Amniotic stem cell (primary cell): ENCODE data around the gene CFAP77.

ENCODE experiments used
- DNase-seq: peaks from one replicate; lab custom pipeline; 2025; lab: John Stamatoyannopoulos, UW

The CFAP77 gene

GRCh38 chr9:132517815-132518550 is 108.0 kb downstream of the CFAP77 start:
- DNase-seq: no peak

- no peak for DNase-seq
Observed at GRCh38 chr9:132518626-132519025, 108.6 kb downstream of the CFAP77 start.

- no peak for DNase-seq
Observed at GRCh38 chr9:132519033-132519432, 109.0 kb downstream of the CFAP77 start.

DNA sequence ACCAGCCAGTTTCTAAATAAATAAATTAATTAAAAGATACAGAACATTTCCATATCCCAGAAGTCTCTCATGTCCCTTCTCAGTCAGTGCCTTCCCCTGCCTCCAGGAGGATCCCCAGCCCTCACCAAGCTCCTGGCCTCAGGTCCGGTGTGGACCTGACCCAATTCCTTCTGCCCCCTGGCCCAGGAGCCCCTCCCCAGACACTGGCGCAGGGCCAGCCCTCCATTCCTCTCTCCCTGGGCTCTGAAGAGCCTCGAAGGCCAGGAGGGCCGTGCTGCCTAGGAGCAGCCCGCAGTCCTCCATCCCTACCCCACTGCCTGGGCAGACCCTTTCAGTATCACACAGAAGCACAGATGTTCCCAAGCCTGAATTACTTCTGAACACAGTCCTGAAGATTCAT is 110.6 kb downstream of the CFAP77 start:
- no peak for DNase-seq

GRCh38 chr9:132525308-132526023 is 115.5 kb downstream of the CFAP77 start:
- no peak for DNase-seq

- no peak for DNase-seq
Observed at GRCh38 chr9:132531195-132531594, 121.2 kb downstream of the CFAP77 start.

- no peak for DNase-seq
Observed at GRCh38 chr9:132531710-132532570, 121.9 kb downstream of the CFAP77 start.

GRCh38 chr9:132534832-132535231 is 124.8 kb downstream of the CFAP77 start:
- no peak for DNase-seq

GRCh38 chr9:132536124-132536523 is 126.1 kb downstream of the CFAP77 start:
- DNase-seq: no peak

GRCh38 chr9:132537352-132537751 is 127.3 kb downstream of the CFAP77 start:
- DNase-seq: no peak

GRCh38 chr9:132538071-132538470 is 128.1 kb downstream of the CFAP77 start:
- DNase-seq: no peak

- DNase-seq: no peak
Observed at GRCh38 chr9:132539096-132539495, 129.1 kb downstream of the CFAP77 start.

- DNase-seq: no peak
Observed at GRCh38 chr9:132541051-132541450, 131.0 kb downstream of the CFAP77 start.

- no peak for DNase-seq
Observed at GRCh38 chr9:132541870-132542830, 132.1 kb downstream of the CFAP77 start.

GRCh38 chr9:132543251-132543650 is 133.2 kb downstream of the CFAP77 start:
- DNase-seq: no peak

DNA sequence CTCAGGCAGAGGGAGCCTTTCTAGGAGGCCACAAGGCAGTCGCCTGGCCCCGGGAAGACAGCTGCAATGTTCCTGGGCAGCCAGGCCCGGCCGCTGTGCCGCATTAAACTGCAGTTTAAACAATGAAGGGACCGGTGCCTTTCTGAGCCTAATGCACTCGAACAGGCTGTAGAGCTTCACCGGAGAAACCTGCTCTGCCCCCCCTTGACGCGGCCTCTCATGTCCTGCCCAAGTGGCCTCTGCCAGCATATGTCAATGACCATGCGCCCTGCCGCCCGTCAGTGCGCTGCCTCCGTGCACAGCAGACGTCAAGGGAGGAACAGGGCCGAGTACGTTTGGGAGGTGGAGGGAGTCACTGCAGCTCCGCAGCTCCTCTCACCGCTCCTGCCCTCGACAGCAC is 133.9 kb downstream of the CFAP77 start:
- DNase-seq: no peak

- no peak for DNase-seq
Observed at GRCh38 chr9:132545578-132545977, 135.6 kb downstream of the CFAP77 start.

- no peak for DNase-seq
Observed at GRCh38 chr9:132546148-132547051, 136.4 kb downstream of the CFAP77 start.

- no peak for DNase-seq
Observed at GRCh38 chr9:132547052-132547431, 137.0 kb downstream of the CFAP77 start.

GRCh38 chr9:132547436-132547835 is 137.4 kb downstream of the CFAP77 start:
- no peak for DNase-seq
